HG03575 (cell line): ENCODE measurements around the gene MAST3.

Source experiments
- ATAC-seq: cut with Tn5 transposase; IDR thresholded peaks from one replicate; pipeline ENCODE4 v1.9.1; 2021; ENCODE audit not compliant: unreplicated experiment, insufficient number of reproducible peaks, low FRiP score; ENCODE audit errors: extremely low read depth

MAST3 gene

DNA sequence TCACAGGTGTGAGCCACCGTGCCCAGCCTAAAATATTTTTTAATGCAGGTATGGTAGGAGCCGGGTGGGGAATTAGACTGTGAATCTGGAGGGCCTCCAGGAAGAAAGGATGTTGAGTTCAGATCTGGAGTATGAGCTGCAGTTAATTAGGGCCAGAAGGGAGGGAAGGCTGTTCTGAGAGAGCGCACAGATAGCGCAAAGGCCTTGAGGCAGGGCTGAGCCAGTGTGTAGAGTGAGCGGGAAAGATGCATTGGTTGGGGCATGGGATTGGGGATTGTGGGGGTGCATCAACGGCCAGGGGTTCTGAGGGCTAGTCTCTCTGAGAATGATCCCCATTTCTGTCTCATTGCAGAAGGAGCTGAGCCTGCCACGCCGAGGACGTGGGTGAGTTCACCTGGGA is 9.7 kb downstream of the MAST3 start:
- no peak for ATAC-seq

GRCh38 chr19:18108897-18109296 is 11.3 kb downstream of the MAST3 start:
- ATAC-seq = no peak

GRCh38 chr19:18109341-18109732 is 11.8 kb downstream of the MAST3 start:
- ATAC-seq = no peak

DNA sequence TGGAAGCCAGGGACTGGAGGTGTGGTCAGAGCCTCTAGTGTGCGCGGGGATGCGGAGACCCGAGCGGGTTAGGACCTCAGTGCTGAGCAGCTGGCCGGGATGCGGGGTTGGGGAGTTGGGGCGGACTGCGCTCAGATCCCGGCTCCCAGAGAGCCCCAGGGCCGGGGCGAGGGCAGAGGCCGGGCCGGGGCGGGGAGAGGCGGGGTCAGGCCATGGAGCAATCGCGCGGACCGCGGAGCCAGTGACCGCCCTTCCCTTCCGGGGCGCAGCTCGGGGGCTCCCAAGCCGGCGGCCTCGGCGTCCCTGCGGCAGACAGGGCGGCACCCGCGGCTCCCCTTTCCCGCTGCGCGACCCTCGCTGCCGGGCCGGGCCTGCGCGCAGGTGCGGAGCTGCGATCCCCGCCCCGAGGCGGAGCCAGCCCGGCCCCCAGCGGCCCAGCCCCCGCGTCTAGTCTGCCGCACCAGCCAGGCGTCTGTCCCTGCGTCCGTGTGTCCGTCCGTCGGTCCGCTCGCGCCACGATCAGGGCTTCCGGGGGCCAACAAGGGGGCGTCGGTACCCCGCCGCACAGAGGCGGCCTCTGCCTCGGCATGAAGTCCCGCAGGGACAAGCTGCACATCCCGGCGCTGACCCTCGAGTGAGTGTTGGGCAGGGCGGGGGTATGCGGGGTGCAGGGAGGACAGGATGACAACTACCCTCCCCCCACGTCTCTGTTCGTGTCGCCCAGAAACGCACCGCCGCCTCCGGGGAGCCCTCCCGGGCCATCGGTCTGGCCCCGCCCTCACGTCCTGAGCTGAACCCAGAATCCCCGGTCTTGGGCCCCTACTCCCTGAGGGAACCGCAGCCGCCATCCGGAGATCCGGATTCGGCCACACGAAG is 12.4 kb downstream of the MAST3 start:
- ATAC-seq = no peak

- ATAC-seq = no peak
These were observed 13.1 kb downstream of the MAST3 start for GRCh38 chr19:18110609-18111232.

GRCh38 chr19:18112989-18113478 is 15.5 kb downstream of the MAST3 start:
- ATAC-seq = no peak

DNA sequence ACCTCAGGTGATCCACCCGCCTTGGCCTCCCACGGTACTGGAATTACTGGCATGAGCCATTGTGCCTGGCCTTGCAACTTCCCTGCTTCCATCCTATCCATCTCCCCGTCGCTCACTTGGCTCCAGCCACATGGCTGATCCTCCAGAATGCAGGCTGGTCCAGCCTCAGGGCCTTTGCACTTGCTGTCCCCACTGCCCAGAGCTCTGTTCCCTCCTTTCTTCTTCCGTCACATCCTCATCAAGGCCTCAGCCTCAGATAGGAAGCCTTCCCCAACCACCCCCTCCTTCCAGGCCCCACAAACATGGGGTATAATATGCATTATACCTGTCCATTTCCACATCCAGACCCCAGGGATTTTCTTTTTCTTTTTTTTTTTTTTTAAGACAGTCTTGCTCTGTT is 16.2 kb downstream of the MAST3 start:
- ATAC-seq = no peak

GRCh38 chr19:18114483-18114882 is 16.9 kb downstream of the MAST3 start:
- no peak for ATAC-seq

DNA sequence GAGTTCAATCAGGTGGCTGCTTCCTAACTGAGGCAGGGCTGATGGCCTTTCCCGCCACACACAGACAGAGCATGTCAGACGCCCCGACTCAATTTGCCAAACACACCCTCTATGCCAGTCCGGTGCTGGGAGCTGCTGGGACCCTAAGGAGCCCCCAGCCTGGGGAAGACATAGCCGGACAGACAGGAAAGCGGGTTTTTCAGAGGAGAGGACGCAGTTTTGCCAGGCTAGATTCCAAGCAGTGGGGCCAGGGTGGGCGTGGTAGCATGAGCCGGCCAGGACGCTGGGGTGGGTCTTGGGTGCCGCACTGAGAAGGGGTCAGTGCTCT is 19.8 kb downstream of the MAST3 start:
- ATAC-seq = no peak

GRCh38 chr19:18117692-18118378 is 20.3 kb downstream of the MAST3 start:
- ATAC-seq = no peak

DNA sequence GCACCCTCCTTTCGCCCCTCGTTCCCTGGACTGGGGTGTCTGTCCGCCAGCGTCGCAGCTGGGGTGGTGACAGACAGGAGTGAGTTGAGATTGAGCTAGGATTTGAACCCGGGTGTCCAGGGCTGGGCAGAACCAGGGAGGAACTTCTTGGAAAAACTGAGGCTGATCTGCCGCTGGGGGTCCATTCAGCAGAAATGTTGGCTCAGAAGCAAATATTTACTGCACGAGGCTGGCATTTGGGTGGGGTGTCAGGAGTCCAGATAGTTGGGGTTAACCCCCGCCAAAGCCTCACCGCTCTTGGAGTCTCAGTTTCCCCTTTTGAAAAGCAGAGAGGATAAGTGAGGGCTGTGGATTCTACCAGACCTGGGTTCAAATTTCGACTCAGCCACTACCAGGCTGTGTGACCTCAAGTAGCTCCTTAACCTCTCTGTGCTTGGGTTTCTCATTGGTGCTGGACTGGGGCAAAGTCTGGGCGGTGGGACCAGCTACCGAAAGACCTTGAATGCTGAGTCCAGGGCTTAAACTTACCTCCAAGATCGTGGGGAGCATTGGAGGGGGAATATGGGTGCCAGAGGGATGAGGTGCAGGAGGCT is 20.9 kb downstream of the MAST3 start:
- no peak for ATAC-seq

DNA sequence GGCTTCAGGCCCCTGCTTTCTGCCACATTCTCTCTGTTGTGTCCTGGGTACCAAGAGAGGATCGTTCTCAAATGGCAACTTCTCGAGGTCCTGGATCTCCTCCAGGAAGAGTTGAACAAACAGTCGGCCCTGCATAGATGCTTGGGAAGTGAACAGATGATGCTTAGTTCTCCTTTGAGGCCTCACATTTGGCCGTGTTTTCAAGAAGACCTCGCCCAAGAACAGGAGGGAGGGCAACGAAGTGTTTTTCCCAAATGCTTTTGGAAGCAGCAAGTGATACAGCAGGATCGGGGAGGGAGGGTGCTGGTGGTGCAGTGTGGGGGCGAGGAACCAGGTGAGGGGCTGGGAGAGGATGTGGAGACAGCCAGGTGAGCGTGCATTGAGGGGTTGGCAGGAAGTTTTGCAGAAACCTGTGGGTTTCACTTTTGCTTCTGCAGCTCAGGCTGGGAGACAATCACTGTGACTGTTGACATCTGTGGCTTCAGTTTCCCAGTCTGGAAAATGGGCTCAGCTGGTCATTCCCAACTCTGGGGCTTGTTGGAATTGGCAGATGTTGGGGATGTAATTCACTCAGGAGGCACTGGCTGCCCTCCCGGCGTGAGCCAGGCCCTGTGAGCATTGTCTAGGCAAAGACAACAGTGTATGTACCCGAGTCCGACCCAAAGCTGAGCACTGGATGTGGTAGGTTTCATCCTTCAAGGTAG is 21.6 kb downstream of the MAST3 start:
- no peak for ATAC-seq

DNA sequence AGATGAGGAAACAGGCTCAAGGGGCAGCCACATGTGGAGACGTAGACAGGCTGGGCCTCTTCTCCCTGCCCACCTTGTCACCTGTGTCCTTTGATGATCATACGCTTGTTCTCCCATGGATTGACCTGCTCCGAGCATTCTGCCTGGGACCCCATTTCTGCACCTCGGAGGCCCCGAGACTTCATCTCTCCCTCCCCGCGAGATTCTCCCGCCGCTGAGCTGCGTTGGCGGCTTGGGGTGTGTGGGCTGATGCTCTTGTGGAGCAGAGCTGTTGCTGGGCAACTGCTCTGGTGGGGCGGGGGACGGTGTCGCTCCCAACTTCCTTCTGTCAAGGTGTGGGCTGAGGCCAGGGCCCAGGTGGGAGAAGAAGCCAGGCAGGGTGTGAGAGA is 22.1 kb downstream of the MAST3 start:
- ATAC-seq = no peak

- ATAC-seq = no peak
These were observed 22.5 kb downstream of the MAST3 start for GRCh38 chr19:18120127-18120526.

DNA sequence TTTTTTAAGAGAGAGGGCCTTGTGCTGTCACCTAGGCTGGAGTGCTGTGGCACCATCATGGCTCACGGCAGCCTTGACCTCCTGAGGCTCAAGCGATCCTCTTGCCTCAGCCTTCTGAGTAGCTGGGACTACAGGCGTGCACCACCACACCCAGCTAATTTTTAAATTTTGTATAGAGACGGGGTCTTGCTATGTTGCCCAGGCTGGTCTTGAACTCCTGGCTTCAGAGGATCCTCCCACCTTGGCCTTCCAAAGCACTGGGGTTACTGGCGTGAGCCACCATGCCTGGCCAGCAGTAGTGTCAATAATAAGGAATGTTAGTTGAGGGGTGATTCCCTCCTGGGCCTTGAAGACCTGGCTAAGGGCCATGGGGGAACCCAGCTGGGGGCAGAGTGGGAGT is 23.6 kb downstream of the MAST3 start:
- no peak for ATAC-seq

DNA sequence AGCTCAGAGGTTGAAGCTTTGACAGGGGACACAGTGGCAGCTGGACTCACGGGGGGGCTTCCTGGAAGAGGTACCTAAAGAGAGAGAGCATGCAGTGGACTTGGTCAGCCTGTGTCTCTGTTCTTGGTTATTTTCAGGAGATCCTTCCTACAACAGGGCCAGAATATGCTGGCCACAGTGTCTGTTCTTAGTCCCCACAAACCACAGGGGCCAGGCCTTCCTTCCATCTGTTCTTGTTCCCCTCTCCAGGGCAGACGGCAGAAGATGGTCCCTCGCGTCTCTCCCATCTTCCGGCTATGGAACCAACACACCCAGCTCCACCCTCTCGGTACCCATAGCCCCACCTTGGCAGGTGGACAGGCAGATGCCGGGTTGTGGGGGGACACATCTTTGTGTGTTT is 24.8 kb downstream of the MAST3 start:
- no peak for ATAC-seq

DNA sequence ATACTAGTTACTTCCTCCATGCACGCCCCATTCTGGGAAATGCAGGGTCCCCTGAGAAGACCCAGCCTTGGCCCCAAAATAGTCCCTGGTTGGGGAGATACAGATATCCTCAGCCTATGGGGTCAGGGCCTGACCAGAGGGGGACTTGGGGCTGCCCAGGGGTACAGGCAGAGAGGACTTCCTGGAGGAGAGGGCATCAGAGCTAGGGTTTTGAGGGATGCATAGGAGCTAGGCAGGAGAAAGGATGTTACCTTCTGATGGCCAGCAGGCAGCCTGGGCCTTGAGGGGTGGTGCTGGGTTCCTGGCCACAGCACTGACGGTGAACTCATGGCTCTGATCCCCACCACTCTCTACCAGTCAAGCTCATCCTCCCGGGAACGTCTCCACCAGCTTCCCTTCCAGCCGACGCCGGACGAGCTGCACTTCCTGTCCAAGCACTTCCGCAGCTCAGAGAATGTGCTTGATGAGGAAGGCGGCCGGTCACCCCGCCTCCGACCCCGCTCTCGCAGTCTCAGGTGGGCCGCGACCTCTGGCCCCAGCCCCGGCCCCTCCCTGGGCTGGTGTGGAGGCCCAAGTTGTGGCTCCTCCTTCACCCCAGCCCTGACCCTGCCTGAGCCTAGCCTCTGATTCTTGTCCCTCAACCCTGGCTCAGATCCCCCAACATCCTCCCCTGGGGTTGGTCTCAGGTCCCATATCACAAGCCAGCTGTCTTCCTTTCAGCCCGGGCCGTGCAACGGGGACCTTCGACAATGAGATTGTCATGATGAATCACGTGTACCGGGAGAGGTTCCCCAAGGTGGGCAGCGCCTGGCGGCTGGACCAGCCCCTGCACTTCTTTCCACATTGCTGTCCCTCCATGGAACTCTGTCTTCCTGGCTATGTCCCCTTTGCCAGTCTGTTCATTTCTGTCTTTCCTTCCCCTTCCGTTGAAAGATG is 25.6 kb downstream of the MAST3 start:
- no peak for ATAC-seq

DNA sequence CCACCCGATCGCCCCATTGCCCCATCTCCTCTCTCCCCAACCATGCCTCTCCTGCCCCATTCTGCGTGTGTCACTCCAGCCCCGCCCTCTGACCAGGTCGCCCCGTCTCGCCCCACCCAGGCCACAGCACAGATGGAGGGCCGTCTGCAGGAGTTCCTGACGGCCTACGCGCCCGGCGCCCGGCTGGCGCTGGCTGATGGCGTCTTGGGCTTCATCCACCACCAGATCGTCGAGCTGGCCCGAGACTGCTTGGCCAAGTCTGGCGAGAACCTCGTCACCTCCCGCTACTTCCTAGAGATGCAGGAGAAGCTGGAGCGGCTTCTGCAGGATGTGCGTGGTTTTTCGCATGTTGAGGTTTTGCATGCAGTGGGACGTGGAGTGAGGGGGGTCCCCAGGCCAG is 26.2 kb downstream of the MAST3 start:
- ATAC-seq = no peak
